Measurements from ENCODE around the gene RFC1. TPM values are rescaled to one million over a fixed set of nuclear protein-coding genes. Genes with fewer than 3 reads are reported as not detected.

RFC1 gene
- total and polyA plus RNA-seq, 2 donors (not counting 3 experiments of a cell fraction or from before 2014, with no cell fraction given): 12.9 to 57.1 TPM

DNA sequence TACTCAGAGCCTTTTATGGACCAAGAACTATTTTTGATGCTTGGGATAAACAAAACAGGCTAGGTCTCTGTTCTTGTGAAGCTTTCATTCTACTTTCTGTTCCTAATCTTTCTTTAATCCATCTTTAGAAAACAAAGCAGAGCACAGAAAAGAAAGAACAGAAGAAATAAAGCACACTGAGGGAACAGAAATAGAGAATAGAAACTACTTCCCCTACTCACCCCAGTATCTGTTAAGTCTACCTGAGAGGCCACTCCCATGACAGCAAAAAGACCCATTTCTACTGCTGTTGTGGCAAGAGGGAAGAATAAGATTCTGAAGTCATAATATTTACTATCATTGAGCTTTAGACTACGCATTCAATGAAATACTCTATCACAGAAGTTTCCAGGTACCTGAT lies 9.2 kb downstream of the RFC1 start:
- no peaks in the 10 kb centered on the region for H3K36me3 ChIP-seq (ENCODE audit: control insufficient read depth in 2 of 2, extremely low read depth in 1 of 2, insufficient read depth in 2 of 2, low read length in 2 of 2)
- H3K4me1 ChIP-seq (ENCODE audit: control insufficient read depth, extremely low read depth, insufficient read depth, low read length): peaks cover 7% of the 10 kb centered on the region
- ChIA-PET CTCF (interaction anchor here (1.7 kb wide), 2 partner anchors 7 to 10 kb away, joined by 4 to 7 read pairs; no protein-coding TSS in a partner anchor), POLR2A (no interaction called here)
- no peak overlapping the region for H2AFZ ChIP-seq (ENCODE audit: low read depth, low read length)
- no peak overlapping the region for H3K4me3 ChIP-seq (replicated peaks in 1 of 3; ENCODE audit: insufficient read depth in 1 of 3, low read depth in 1 of 3, low read length in 3 of 3)
- no peak for DNase-seq (ENCODE audit: low read depth, low spot score)
- H3K4me2 ChIP-seq (ENCODE audit: insufficient read depth, low read length): no peak overlapping the region
- H3K9me1 ChIP-seq (replicated peaks; ENCODE audit: control insufficient read depth, extremely low read depth, insufficient read depth, low read length): no peaks in the 10 kb centered on the region
- H3K27me3 ChIP-seq (ENCODE audit: control insufficient read depth in 2 of 2, insufficient read depth in 2 of 2, low read length in 2 of 2): no peaks in the 10 kb centered on the region
- H4K20me1 ChIP-seq (replicated peaks; ENCODE audit: control insufficient read depth, extremely low read depth, insufficient read depth, low read length): no peaks in the 10 kb centered on the region
- H3K79me2 ChIP-seq (ENCODE audit: control insufficient read depth, insufficient read depth, low read length): peaks cover 78% of the 10 kb centered on the region
- H3K9me3 ChIP-seq (replicated peaks; ENCODE audit: control insufficient read depth, insufficient read depth, low read length): no peaks in the 10 kb centered on the region
- dilution Hi-C loops (cut with MboI; ENCODE audit: extremely low pct_ligation_motif_present, low sequenced_read_pairs) (no loop called here), intact Hi-C loops (cut with micrococcal nuclease) (no loop called here)
- TF ChIP-seq MYC (IDR thresholded peaks at IDR 0.05; ENCODE audit: low read depth, low read length) (no peak), JUN (IDR thresholded peaks at IDR 0.05; ENCODE audit: borderline replicate concordance, insufficient read depth, insufficient read length, low read depth) (no peak), EZH2 (IDR thresholded peaks at IDR 0.05; ENCODE audit: borderline replicate concordance, low read depth, low read length, severe bottlenecking) (no peak), FOS (IDR thresholded peaks at IDR 0.05; ENCODE audit: borderline replicate concordance, insufficient read depth, low read length) (no peak), POLR2A (IDR thresholded peaks at IDR 0.05; ENCODE audit: low read depth, low read length) (no peak), POLR2AphosphoS5 (IDR thresholded peaks at IDR 0.05; ENCODE audit: insufficient read depth, low read depth, low read length) (no peak)
- TF ChIP-seq, protein P1, sequence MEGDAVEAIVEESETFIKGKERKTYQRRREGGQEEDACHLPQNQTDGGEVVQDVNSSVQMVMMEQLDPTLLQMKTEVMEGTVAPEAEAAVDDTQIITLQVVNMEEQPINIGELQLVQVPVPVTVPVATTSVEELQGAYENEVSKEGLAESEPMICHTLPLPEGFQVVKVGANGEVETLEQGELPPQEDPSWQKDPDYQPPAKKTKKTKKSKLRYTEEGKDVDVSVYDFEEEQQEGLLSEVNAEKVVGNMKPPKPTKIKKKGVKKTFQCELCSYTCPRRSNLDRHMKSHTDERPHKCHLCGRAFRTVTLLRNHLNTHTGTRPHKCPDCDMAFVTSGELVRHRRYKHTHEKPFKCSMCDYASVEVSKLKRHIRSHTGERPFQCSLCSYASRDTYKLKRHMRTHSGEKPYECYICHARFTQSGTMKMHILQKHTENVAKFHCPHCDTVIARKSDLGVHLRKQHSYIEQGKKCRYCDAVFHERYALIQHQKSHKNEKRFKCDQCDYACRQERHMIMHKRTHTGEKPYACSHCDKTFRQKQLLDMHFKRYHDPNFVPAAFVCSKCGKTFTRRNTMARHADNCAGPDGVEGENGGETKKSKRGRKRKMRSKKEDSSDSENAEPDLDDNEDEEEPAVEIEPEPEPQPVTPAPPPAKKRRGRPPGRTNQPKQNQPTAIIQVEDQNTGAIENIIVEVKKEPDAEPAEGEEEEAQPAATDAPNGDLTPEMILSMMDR (IDR thresholded peaks at IDR 0.05; ENCODE audit: extremely low read depth in 1 of 2, insufficient read depth in 1 of 2, low read depth in 1 of 2, low read length in 2 of 2): no peak
- TF ChIP-seq, protein P2, sequence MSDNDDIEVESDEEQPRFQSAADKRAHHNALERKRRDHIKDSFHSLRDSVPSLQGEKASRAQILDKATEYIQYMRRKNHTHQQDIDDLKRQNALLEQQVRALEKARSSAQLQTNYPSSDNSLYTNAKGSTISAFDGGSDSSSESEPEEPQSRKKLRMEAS (IDR thresholded peaks at IDR 0.05; ENCODE audit: insufficient read depth, insufficient read length): no peak
- no peak overlapping the region for H3K27ac ChIP-seq (ENCODE audit: insufficient read depth, low read depth, low read length)
- no TSS peak for BruUV-seq (replicated peaks)
- no peak overlapping the region for H3K9ac ChIP-seq (replicated peaks; ENCODE audit: extremely low read depth, insufficient read depth, low read length)
- no peak for FAIRE-seq

Data from endothelial cell of umbilical vein (primary cell).